Upper lobe of left lung (tissue), 6 donors: Measurements from ENCODE around the gene EPHA4. TPM values are rescaled to one million over a fixed set of nuclear protein-coding genes. Genes with fewer than 3 reads are reported as not detected.

ENCODE experiments used
- ATAC-seq, 2 donors: fragments of 200-7000 bp; cut with Tn5 transposase; one replicate each; pipeline ENCODE4 v1.9.1; 2022; ENCODE audit warnings: mild to moderate bottlenecking in 2 of 2, moderate library complexity in 2 of 2; ENCODE audit not compliant: low FRiP score in 2 of 2
- DNase-seq, 2 donors: peaks; one replicate each; pipeline ENCODE4 v3.0.0-alpha.2; 2019 to 2020
- H3K27ac ChIP-seq, 4 donors: fragments of 200-600 bp; sonication (generic); one replicate each; pipeline ENCODE4 v1.5.1; 2016 to 2019
- H3K27me3 ChIP-seq, 4 donors: fragments of 200-600 bp; sonication (generic); one replicate each; pipeline ENCODE4 v1.5.1; 2017 to 2019
- H3K36me3 ChIP-seq, 4 donors: fragments of 200-600 bp; sonication (generic); one replicate each; pipeline ENCODE4 v1.5.1; 2016 to 2019
- H3K4me1 ChIP-seq, 4 donors: fragments of 200-600 bp; sonication (generic); one replicate each; pipeline ENCODE4 v1.5.1; 2018 to 2019
- H3K4me3 ChIP-seq, 4 donors: fragments of 200-600 bp; sonication (generic); one replicate each; pipeline ENCODE4 v1.5.1; 2017 to 2019; ENCODE audit warnings: mild to moderate bottlenecking in 2 of 4, moderate library complexity in 1 of 4
- H3K9me3 ChIP-seq, 4 donors: fragments of 200-600 bp; sonication (generic); one replicate each; pipeline ENCODE4 v1.5.1; 2018 to 2019
- CTCF ChIP-seq, 6 experiments: fragments of 450-650 bp in 4 of 6; fragments of 200-600 bp in 2 of 6; sonication (generic) in 2 of 6; IDR thresholded peaks; one replicate each; pipeline ENCODE4 v1.5.1; 2016 to 2019; ENCODE audit warnings: antibody characterized with exemption in 6 of 6
- EP300 ChIP-seq, 4 donors: sonication (generic); formaldehyde crosslinking; IDR thresholded peaks; one replicate each; pipeline ENCODE4 v1.5.1; 2017; ENCODE audit warnings: antibody characterized with exemption in 4 of 4, control low read depth in 2 of 4
- POLR2A ChIP-seq, 4 donors: fragments of 450-650 bp; IDR thresholded peaks; one replicate each; pipeline ENCODE4 v1.5.1; 2016 to 2017; ENCODE audit warnings: antibody characterized with exemption in 4 of 4, mild to moderate bottlenecking in 2 of 4
- POLR2AphosphoS5 ChIP-seq, 2 donors: sonication (generic); formaldehyde crosslinking; IDR thresholded peaks; one replicate each; pipeline ENCODE4 v1.5.1; 2017; ENCODE audit warnings: antibody characterized with exemption in 2 of 2
- WGBS, 2 donors: methylation state at CpG; one replicate each; pipeline ENCODE4 v1.1.5; 2017 to 2018; 5-methylcytosine and 5-hydroxymethylcytosine counted together
- total RNA-seq, 6 donors: library from RNA; depleted of rRNA in 4 of 6; stranded (reverse); fragments of >200 nt in 4 of 6; gene quantifications; one replicate each; pipeline versions ENCODE4 v1.1.0 to v1.2.1, GENCODE V29; 2016 to 2021
- donor health status: DM: no; HTN: no; CAD: no; lungs with moderate emphysema.
- donor health status: DM: no; HTN: yes; CAD: no; lungs with severe emphysema.

EPHA4 gene
- total RNA-seq, 6 donors from 2014 or later: 9.5 to 33.5 (median 22.3) TPM

GRCh38 chr2:221372907-221373306, 199.2 kb downstream of the EPHA4 start:
- H3K36me3 ChIP-seq: no peaks in the 10 kb centered on the region

GRCh38 chr2:221372159-221372884, 199.8 kb downstream of the EPHA4 start:
- no peak for TF ChIP-seq POLR2AphosphoS5 (IDR thresholded peaks at IDR 0.05)
- TF ChIP-seq CTCF (IDR thresholded peaks at IDR 0.05): no peak
- TF ChIP-seq POLR2A (IDR thresholded peaks at IDR 0.05): no peak

More at GRCh38 chr2:221372907-221373306, 199.2 kb downstream of the EPHA4 start:
- ATAC-seq (no peak), DNase-seq (no peak)
- no peak for TF ChIP-seq CTCF (IDR thresholded peaks at IDR 0.05)
- no peaks in the 10 kb centered on the region for H3K27me3 ChIP-seq
- no peak overlapping the region for H3K4me3 ChIP-seq
- no peaks in the 10 kb centered on the region for H3K4me1 ChIP-seq
- no peak overlapping the region for H3K27ac ChIP-seq
- H3K9me3 ChIP-seq: no peaks in the 10 kb centered on the region
- WGBS, 2 donors: 92 to 93% methylated on average over 7 of the region's 7 CpGs

GRCh38 chr2:221371347-221371746, 200.8 kb downstream of the EPHA4 start:
- DNase-seq (peak in 1 of 2 donors; percentile 5), ATAC-seq (no peak)
- no peak overlapping the region for H3K4me3 ChIP-seq
- no peaks in the 10 kb centered on the region for H3K27me3 ChIP-seq
- TF ChIP-seq EP300 (IDR thresholded peaks at IDR 0.05): no peak
- TF ChIP-seq POLR2AphosphoS5 (IDR thresholded peaks at IDR 0.05): no peak
- no peak for TF ChIP-seq CTCF (IDR thresholded peaks at IDR 0.05)
- TF ChIP-seq POLR2A (IDR thresholded peaks at IDR 0.05): no peak
- no peaks in the 10 kb centered on the region for H3K9me3 ChIP-seq
- no peaks in the 10 kb centered on the region for H3K36me3 ChIP-seq
- no peak overlapping the region for H3K27ac ChIP-seq
- WGBS, 2 donors: 66 to 76% methylated on average over 6 of the region's 6 CpGs
- no peaks in the 10 kb centered on the region for H3K4me1 ChIP-seq

More at GRCh38 chr2:221372159-221372884, 199.8 kb downstream of the EPHA4 start:
- no peaks in the 10 kb centered on the region for H3K36me3 ChIP-seq
- no peak for DNase-seq
- H3K4me3 ChIP-seq: no peak overlapping the region
- no peaks in the 10 kb centered on the region for H3K27me3 ChIP-seq
- no peak overlapping the region for H3K27ac ChIP-seq
- H3K9me3 ChIP-seq: no peaks in the 10 kb centered on the region
- no peak for ATAC-seq
- WGBS, 2 donors: 66 to 71% methylated on average over 8 to 9 of the region's 9 CpGs
- H3K4me1 ChIP-seq: no peaks in the 10 kb centered on the region

- no peak overlapping the region for H3K4me3 ChIP-seq
- ATAC-seq: no peak
- H3K9me3 ChIP-seq: no peaks in the 10 kb centered on the region
- no peaks in the 10 kb centered on the region for H3K27me3 ChIP-seq
- 49 to 52% methylated on average over 6 of the region's 6 CpGs for WGBS, 2 donors
- H3K27ac ChIP-seq: no peak overlapping the region
- no peaks in the 10 kb centered on the region for H3K36me3 ChIP-seq
- TF ChIP-seq CTCF (IDR thresholded peaks at IDR 0.05) (no peak), EP300 (IDR thresholded peaks at IDR 0.05) (no peak), POLR2A (IDR thresholded peaks at IDR 0.05) (no peak), POLR2AphosphoS5 (IDR thresholded peaks at IDR 0.05) (no peak)
- H3K4me1 ChIP-seq: no peaks in the 10 kb centered on the region
- no peak for DNase-seq
These were observed 201.3 kb downstream of the EPHA4 start for GRCh38 chr2:221370857-221371211.
